Midbrain (tissue), 1 donor: ENCODE data around the gene TMEM80.
A peak's percentile ranks its signal among the peaks of the same experiment; 100 is the strongest.
"Not testable (repeated sequence)": the region's sequence is repeated elsewhere in the genome, so short reads cannot be mapped to it uniquely, and the experiment has no call there.

Experiments used
- DNase-seq: peaks from one replicate; lab custom pipeline; 2025; lab: John Stamatoyannopoulos, UW

The TMEM80 gene

GRCh38 chr11:679271-680207 is 16.1 kb upstream of the TMEM80 start:
- no peak for DNase-seq

GRCh38 chr11:680476-680875 is 15.1 kb upstream of the TMEM80 start:
- DNase-seq: no peak

GRCh38 chr11:680970-681369 is 14.6 kb upstream of the TMEM80 start:
- DNase-seq: no peak

GRCh38 chr11:686451-687243 is 9.0 kb upstream of the TMEM80 start:
- DNase-seq: no peak

GRCh38 chr11:687751-688150 is 7.9 kb upstream of the TMEM80 start:
- no peak for DNase-seq

GRCh38 chr11:688681-689080 is 6.9 kb upstream of the TMEM80 start:
- no peak for DNase-seq

GRCh38 chr11:689625-690024 is 6.0 kb upstream of the TMEM80 start:
- DNase-seq: no peak

GRCh38 chr11:690244-690643 is 5.4 kb upstream of the TMEM80 start:
- not testable (repeated sequence) for DNase-seq

- no peak for DNase-seq
Measured at GRCh38 chr11:690738-691633, 4.6 kb upstream of the TMEM80 start.

GRCh38 chr11:691710-692590 is 3.7 kb upstream of the TMEM80 start:
- no peak for DNase-seq

- no peak for DNase-seq
Measured at GRCh38 chr11:692824-693414, 2.7 kb upstream of the TMEM80 start.

- DNase-seq: no peak
Measured at GRCh38 chr11:693415-693831, 2.2 kb upstream of the TMEM80 start.

- DNase-seq: no peak
Measured at GRCh38 chr11:693887-694562, 1.6 kb upstream of the TMEM80 start.

- peak; percentile 96 for DNase-seq
Measured at GRCh38 chr11:694563-695287, 891 bp upstream of the TMEM80 start, which contains the start of gene DEAF1. Gene DEAF1, minus strand, starts transcription at chr11:695222. Its CDS starts 175 bp downstream, at chr11:695047.

GRCh38 chr11:695288-695537 is 403 bp upstream of the TMEM80 start:
- no peak for DNase-seq

- peak; percentile 31 for DNase-seq
Measured at GRCh38 chr11:696955-697491, 1.4 kb downstream of the TMEM80 start.

- no peak for DNase-seq
Measured at GRCh38 chr11:697811-698311, 2.2 kb downstream of the TMEM80 start.

- no peak for DNase-seq
Measured at GRCh38 chr11:698493-699115, 3.0 kb downstream of the TMEM80 start.
